ENCODE data around the gene CAMK1D.
A peak's percentile ranks its signal among the peaks of the same experiment; 100 is the strongest.

Gene CAMK1D

DNA sequence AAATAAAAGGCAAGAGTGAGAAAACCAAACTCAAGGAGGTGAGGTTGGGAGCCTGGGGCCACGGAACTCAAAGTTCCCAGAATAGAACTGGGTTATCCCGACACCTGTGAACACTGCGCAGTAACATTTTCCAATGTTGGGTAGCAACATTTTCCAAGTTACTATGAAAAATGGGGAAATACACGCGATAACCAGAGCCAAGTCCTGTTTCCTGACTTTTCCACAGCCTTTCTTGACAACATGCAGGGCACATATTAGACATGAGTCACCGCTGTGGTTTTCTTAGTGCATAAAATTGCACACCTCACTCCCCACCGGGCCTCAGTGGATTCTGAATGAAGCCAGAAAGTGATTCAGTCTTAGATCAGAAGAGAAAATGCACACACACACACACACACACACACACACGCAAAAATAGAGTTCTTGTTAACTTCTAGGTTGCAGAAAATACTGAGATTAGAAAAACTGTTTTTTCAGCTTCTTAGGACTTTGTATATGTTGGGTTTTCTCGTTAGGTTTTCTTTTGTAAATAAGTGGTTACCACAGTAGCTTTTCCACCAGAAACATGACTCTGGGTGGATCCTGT, 70.0 kb downstream of the CAMK1D start:
- peak; percentile 99 for DNase-seq (ENCODE audit: low read depth)
- H3K4me3 ChIP-seq (ENCODE audit: low read depth, low read length) = no peak overlapping the region
- TF ChIP-seq, protein P1, sequence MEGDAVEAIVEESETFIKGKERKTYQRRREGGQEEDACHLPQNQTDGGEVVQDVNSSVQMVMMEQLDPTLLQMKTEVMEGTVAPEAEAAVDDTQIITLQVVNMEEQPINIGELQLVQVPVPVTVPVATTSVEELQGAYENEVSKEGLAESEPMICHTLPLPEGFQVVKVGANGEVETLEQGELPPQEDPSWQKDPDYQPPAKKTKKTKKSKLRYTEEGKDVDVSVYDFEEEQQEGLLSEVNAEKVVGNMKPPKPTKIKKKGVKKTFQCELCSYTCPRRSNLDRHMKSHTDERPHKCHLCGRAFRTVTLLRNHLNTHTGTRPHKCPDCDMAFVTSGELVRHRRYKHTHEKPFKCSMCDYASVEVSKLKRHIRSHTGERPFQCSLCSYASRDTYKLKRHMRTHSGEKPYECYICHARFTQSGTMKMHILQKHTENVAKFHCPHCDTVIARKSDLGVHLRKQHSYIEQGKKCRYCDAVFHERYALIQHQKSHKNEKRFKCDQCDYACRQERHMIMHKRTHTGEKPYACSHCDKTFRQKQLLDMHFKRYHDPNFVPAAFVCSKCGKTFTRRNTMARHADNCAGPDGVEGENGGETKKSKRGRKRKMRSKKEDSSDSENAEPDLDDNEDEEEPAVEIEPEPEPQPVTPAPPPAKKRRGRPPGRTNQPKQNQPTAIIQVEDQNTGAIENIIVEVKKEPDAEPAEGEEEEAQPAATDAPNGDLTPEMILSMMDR (IDR thresholded peaks at IDR 0.05; ENCODE audit: low read depth, low read length, missing control alignments) = no peak
- in situ Hi-C loops (cut with HindIII; ENCODE audit: low sequenced_read_pairs) = no loop called here

DNA sequence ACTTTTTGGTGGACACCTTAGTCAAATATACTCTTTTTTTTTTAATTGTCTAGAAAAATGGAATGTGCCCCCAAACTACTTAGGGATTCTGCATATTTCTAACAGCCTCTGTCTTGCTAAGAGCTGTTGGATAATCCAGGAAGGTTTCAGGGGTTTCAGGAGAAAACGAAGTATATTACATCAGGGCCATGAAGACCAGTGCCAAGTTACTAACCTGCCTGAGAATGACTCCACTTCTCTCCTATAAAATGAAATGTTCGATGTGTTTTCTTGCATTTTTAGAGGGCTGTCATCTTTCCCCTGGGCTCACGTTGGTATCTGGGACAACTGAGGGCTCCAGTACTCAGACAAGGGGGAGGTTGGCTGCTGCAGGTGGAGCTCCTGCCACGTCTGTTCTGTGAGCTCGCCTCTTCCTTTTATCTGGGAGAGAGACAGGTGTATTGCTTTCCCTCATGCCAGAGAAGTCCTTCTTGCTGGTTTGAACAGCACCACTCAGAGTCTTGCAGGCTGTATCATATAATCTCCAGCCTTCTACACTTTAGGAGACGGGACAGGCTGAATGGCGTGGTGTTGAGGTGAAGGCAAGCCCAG, 71.3 kb downstream of the CAMK1D start:
- DNase-seq (ENCODE audit: low read depth) = no peak
- in situ Hi-C loops (cut with HindIII; ENCODE audit: low sequenced_read_pairs) = no loop called here
- TF ChIP-seq, protein P1 (IDR thresholded peaks at IDR 0.05; ENCODE audit: low read depth, low read length, missing control alignments) = no peak
- no peak overlapping the region for H3K4me3 ChIP-seq (ENCODE audit: low read depth, low read length)

DNA sequence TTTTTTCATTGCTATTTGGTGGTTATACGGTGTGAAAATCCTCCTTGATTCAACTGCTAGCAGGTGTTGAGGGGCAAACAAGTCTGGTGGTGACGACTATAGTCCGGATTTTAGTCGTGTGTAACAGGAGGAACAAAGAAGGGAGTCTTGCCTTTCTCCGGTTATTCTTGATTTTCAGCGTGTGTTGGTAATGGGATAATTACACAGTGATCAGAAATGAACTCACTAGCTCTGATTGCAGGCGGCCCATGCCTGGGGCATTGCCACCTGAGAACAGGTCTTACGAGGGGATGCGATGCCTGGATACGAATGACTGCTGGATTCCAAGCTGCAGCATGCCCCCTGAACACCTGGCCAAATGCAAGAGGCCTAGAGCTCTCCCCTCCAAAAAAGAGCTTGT, 72.8 kb downstream of the CAMK1D start:
- in situ Hi-C loops (cut with HindIII; ENCODE audit: low sequenced_read_pairs) = no loop called here
- H3K4me3 ChIP-seq (ENCODE audit: low read depth, low read length) = no peak overlapping the region
- TF ChIP-seq, protein P1 (IDR thresholded peaks at IDR 0.05; ENCODE audit: low read depth, low read length, missing control alignments) = no peak
- DNase-seq (ENCODE audit: low read depth) = no peak

DNA sequence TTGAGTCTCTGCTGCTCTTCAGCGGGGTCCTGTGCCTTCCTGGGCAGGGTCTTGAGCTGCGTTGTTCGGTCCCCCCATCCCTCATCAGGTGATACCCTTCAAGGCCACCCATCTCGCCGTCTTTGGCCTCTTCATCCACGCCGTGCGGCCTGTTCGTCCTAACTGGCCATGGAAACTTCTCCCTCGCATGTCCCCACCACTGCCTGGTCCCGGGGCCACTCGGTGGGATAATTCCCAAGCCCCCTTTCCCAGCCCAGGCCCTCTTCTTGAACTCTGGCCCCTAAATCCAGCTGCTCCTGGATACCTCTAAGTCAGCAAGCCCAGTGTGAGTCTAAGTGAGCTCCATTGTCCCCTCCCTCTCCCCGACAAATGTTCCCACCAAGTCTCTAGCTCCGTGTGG, 74.5 kb downstream of the CAMK1D start:
- TF ChIP-seq, protein P1 (IDR thresholded peaks at IDR 0.05; ENCODE audit: low read depth, low read length, missing control alignments) = no peak
- no peak for DNase-seq (ENCODE audit: low read depth)
- no peak overlapping the region for H3K4me3 ChIP-seq (ENCODE audit: low read depth, low read length)
- in situ Hi-C loops (cut with HindIII; ENCODE audit: low sequenced_read_pairs) = no loop called here

DNA sequence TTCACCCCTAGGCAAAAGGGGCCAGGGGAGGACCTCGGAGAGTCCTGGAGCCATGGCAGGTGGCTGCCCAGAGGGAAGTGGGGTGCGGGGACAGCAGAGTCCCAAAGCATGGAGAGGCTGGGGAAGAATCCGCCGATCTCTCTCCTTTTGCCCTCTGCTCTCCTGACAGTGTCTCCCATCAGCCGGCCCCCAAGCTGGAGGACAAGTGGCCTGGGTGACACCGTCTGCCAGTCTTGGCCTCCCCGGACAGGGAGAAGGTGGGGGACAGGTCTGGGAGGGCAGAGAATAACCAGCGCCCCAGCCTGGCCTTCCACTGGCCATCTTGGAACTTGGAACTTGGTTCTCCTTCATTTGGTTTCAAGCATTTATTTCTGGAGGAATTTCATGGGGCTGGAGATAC, 77.9 kb downstream of the CAMK1D start:
- no peak for DNase-seq (ENCODE audit: low read depth)
- in situ Hi-C loops (cut with HindIII; ENCODE audit: low sequenced_read_pairs) = no loop called here
- TF ChIP-seq, protein P1 (IDR thresholded peaks at IDR 0.05; ENCODE audit: low read depth, low read length, missing control alignments) = no peak
- no peak overlapping the region for H3K4me3 ChIP-seq (ENCODE audit: low read depth, low read length)

DNA sequence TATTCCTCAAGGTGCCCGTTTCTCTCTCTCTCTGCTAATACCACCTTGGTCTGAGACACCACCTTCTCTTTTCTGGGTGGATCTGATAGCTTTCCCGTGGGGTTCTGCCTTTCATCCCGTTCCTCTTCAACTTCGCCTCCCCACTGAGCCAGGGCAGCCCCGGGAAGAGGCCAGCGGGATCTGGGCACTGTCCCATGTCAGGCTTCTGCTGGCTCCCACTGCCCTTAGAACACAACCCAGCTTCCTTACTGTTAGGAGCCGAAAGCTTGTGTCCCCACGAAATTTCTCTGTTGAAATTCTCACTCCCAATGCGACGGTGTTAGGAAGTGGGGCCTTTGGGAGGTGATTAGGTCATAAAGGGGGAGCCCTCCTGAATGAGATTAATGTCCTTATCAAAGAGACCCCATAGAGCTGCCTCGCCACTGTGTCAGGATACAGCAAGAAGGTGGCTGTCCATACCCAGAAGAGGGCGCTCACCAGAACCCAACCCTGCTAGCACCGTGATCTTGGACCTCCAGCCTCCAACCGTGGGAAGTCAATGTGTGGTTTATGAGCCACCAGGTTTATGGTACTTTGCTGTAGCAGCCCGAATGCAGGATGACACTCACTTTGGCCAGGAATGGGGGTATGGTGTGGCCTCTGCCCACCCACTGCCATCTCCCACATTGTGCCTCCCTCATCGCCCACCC, 79.2 kb downstream of the CAMK1D start:
- DNase-seq (ENCODE audit: low read depth) = no peak
- TF ChIP-seq, protein P1 (IDR thresholded peaks at IDR 0.05; ENCODE audit: low read depth, low read length, missing control alignments) = no peak
- in situ Hi-C loops (cut with HindIII; ENCODE audit: low sequenced_read_pairs) = no loop called here
- H3K4me3 ChIP-seq (ENCODE audit: low read depth, low read length) = no peak overlapping the region

Data from astrocyte of the cerebellum (primary cell).